ENCODE data around the gene PGLYRP2.
A peak's percentile ranks its signal among the peaks of the same experiment; 100 is the strongest.

Gene PGLYRP2

GRCh38 chr19:15456441-15456840, 22.9 kb downstream of the PGLYRP2 start:
- no peak for DNase-seq (ENCODE audit: low read depth in 2 of 2)

- no peak for DNase-seq (ENCODE audit: low read depth in 2 of 2)
Measured at GRCh38 chr19:15455996-15456395, 23.3 kb downstream of the PGLYRP2 start.

GRCh38 chr19:15453906-15454860, 25.1 kb downstream of the PGLYRP2 start:
- DNase-seq (ENCODE audit: low read depth in 2 of 2) = no peak

- no peak for DNase-seq (ENCODE audit: low read depth in 2 of 2)
Measured at GRCh38 chr19:15453091-15453578, 26.2 kb downstream of the PGLYRP2 start.

- DNase-seq (ENCODE audit: low read depth in 2 of 2) = no peak
Measured at GRCh38 chr19:15452111-15453047, 26.9 kb downstream of the PGLYRP2 start.

GRCh38 chr19:15450528-15450890, 28.8 kb downstream of the PGLYRP2 start:
- no peak for DNase-seq (ENCODE audit: low read depth in 2 of 2)

GRCh38 chr19:15449620-15450527, 29.4 kb downstream of the PGLYRP2 start, which contains the start of gene WIZ:
Gene WIZ, minus strand, starts transcription at chr19:15449956. Its CDS starts 1,649 bp downstream, at chr19:15448307.
- DNase-seq (ENCODE audit: low read depth in 2 of 2) = peak; percentile 65 to 69

GRCh38 chr19:15448778-15449619, 30.3 kb downstream of the PGLYRP2 start:
- no peak for DNase-seq (ENCODE audit: low read depth in 2 of 2)

- DNase-seq (ENCODE audit: low read depth in 2 of 2) = no peak
Measured at GRCh38 chr19:15448044-15448777, 31.1 kb downstream of the PGLYRP2 start.

GRCh38 chr19:15447057-15447456, 32.2 kb downstream of the PGLYRP2 start:
- DNase-seq (ENCODE audit: low read depth in 2 of 2) = no peak

- no peak for DNase-seq (ENCODE audit: low read depth in 2 of 2)
Measured at GRCh38 chr19:15445807-15446376, 33.4 kb downstream of the PGLYRP2 start.

- no peak for DNase-seq (ENCODE audit: low read depth in 2 of 2)
Measured at GRCh38 chr19:15445227-15445605, 34.1 kb downstream of the PGLYRP2 start.

GRCh38 chr19:15444505-15445226, 34.6 kb downstream of the PGLYRP2 start:
- DNase-seq (ENCODE audit: low read depth in 2 of 2) = no peak

- DNase-seq (ENCODE audit: low read depth in 2 of 2) = no peak
Measured at GRCh38 chr19:15443838-15444237, 35.5 kb downstream of the PGLYRP2 start.

- no peak for DNase-seq (ENCODE audit: low read depth in 2 of 2)
Measured at GRCh38 chr19:15443325-15443724, 36.0 kb downstream of the PGLYRP2 start.

GRCh38 chr19:15442142-15442920, 37.0 kb downstream of the PGLYRP2 start:
- no peak for DNase-seq (ENCODE audit: low read depth in 2 of 2)

GRCh38 chr19:15441317-15441716, 38.0 kb downstream of the PGLYRP2 start:
- DNase-seq (ENCODE audit: low read depth in 2 of 2) = no peak

Measured in stimulated activated CD4-positive, alpha-beta T cell treated with anti-CD3 and anti-CD28 coated beads, Interleukin-12 subunit alpha, Interleukin-12 subunit beta, amount 100 ng/mL, for 24 hours (primary cell).